Measurements from ENCODE around the gene RCBTB2. TPM values are rescaled to one million over a fixed set of nuclear protein-coding genes. Genes with fewer than 3 reads are reported as not detected.

RCBTB2 gene
- total RNA-seq, 1 donor: 10.5 TPM

- Histone ChIP-seq H2AFZ (ENCODE audit: low read length) (no peak overlapping the region), H3K27ac (ENCODE audit: low read depth, low read length) (no peak overlapping the region), H3K36me3 (ENCODE audit: insufficient read depth, low read length) (no peaks in the 10 kb centered on the region), H3K27me3 (ENCODE audit: insufficient read depth, low read length) (no peaks in the 10 kb centered on the region), H3K4me1 (ENCODE audit: insufficient read depth, low read length) (peaks cover 33% of the 10 kb centered on the region), H3K9me3 (ENCODE audit: low read depth, low read length) (no peaks in the 10 kb centered on the region), H4K20me1 (ENCODE audit: insufficient read depth, low read length) (no peaks in the 10 kb centered on the region), H3K4me2 (ENCODE audit: insufficient read depth, low read length) (no peak overlapping the region), H3K79me2 (ENCODE audit: insufficient read depth, low read length) (no peaks in the 10 kb centered on the region), H3K4me3 (ENCODE audit: insufficient read depth, low read length) (no peak overlapping the region)
- TF ChIP-seq CTCF (IDR thresholded peaks at IDR 0.05; ENCODE audit: extremely low read depth, low read depth, low read length): no peak
- DNase-seq (ENCODE audit: insufficient read length, low spot score, missing footprints): no peak
These were observed 35.2 kb downstream of the RCBTB2 start for GRCh38 chr13:48497669-48498068.

GRCh38 chr13:48496271-48497161, 36.4 kb downstream of the RCBTB2 start:
- no peak for DNase-seq (ENCODE audit: insufficient read length, low spot score, missing footprints)

DNA sequence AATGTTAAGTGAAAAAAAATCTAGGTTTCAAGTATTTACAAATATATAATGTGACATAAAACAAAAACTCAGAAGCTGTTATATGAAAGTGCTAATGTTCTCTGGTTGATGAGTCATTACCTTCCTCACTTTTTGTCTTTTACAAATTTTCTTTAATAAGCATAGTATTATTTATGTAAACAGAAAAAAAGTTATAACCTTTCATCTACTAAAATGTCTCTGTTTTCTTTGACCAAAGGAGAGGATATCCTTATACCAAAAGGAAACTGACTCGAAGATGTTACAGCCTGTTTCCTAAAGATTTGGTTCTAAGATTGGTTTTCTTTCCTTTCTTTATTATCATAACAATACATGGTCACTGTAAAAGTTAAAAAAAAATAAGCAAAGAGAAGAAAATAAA, 38.0 kb downstream of the RCBTB2 start:
- Histone ChIP-seq H3K27me3 (ENCODE audit: insufficient read depth, low read length) (no peaks in the 10 kb centered on the region), H2AFZ (ENCODE audit: low read length) (no peak overlapping the region), H4K20me1 (ENCODE audit: insufficient read depth, low read length) (no peaks in the 10 kb centered on the region), H3K79me2 (ENCODE audit: insufficient read depth, low read length) (no peaks in the 10 kb centered on the region), H3K9me3 (ENCODE audit: low read depth, low read length) (no peaks in the 10 kb centered on the region), H3K27ac (ENCODE audit: low read depth, low read length) (no peak overlapping the region), H3K4me2 (ENCODE audit: insufficient read depth, low read length) (no peak overlapping the region), H3K4me3 (ENCODE audit: insufficient read depth, low read length) (no peak overlapping the region), H3K4me1 (ENCODE audit: insufficient read depth, low read length) (peaks cover 35% of the 10 kb centered on the region), H3K36me3 (ENCODE audit: insufficient read depth, low read length) (no peaks in the 10 kb centered on the region)
- TF ChIP-seq CTCF (IDR thresholded peaks at IDR 0.05; ENCODE audit: extremely low read depth, low read depth, low read length): no peak
- no peak for DNase-seq (ENCODE audit: insufficient read length, low spot score, missing footprints)

More at GRCh38 chr13:48496271-48497161, 36.4 kb downstream of the RCBTB2 start:
- Histone ChIP-seq H3K9me3 (ENCODE audit: low read depth, low read length) (no peaks in the 10 kb centered on the region), H3K4me1 (ENCODE audit: insufficient read depth, low read length) (peaks cover 44% of the 10 kb centered on the region), H3K79me2 (ENCODE audit: insufficient read depth, low read length) (no peaks in the 10 kb centered on the region), H3K27me3 (ENCODE audit: insufficient read depth, low read length) (no peaks in the 10 kb centered on the region), H3K4me3 (ENCODE audit: insufficient read depth, low read length) (no peak overlapping the region), H3K27ac (ENCODE audit: low read depth, low read length) (no peak overlapping the region), H3K4me2 (ENCODE audit: insufficient read depth, low read length) (no peak overlapping the region), H3K36me3 (ENCODE audit: insufficient read depth, low read length) (no peaks in the 10 kb centered on the region), H4K20me1 (ENCODE audit: insufficient read depth, low read length) (no peaks in the 10 kb centered on the region), H2AFZ (ENCODE audit: low read length) (no peak overlapping the region)
- no peak for TF ChIP-seq CTCF (IDR thresholded peaks at IDR 0.05; ENCODE audit: extremely low read depth, low read depth, low read length)

GRCh38 chr13:48493851-48494250, 39.0 kb downstream of the RCBTB2 start:
- H2AFZ ChIP-seq (ENCODE audit: low read length): no peak overlapping the region
- TF ChIP-seq CTCF (IDR thresholded peaks at IDR 0.05; ENCODE audit: extremely low read depth, low read depth, low read length): no peak
- DNase-seq (ENCODE audit: insufficient read length, low spot score, missing footprints): no peak
- H3K79me2 ChIP-seq (ENCODE audit: insufficient read depth, low read length): no peaks in the 10 kb centered on the region
- H3K4me1 ChIP-seq (ENCODE audit: insufficient read depth, low read length): peaks cover 26% of the 10 kb centered on the region
- no peaks in the 10 kb centered on the region for H3K9me3 ChIP-seq (ENCODE audit: low read depth, low read length)
- H4K20me1 ChIP-seq (ENCODE audit: insufficient read depth, low read length): no peaks in the 10 kb centered on the region
- no peak overlapping the region for H3K4me3 ChIP-seq (ENCODE audit: insufficient read depth, low read length)
- H3K27me3 ChIP-seq (ENCODE audit: insufficient read depth, low read length): no peaks in the 10 kb centered on the region
- H3K4me2 ChIP-seq (ENCODE audit: insufficient read depth, low read length): no peak overlapping the region
- no peak overlapping the region for H3K27ac ChIP-seq (ENCODE audit: low read depth, low read length)
- H3K36me3 ChIP-seq (ENCODE audit: insufficient read depth, low read length): no peaks in the 10 kb centered on the region

Data from osteoblast (primary cell).